HEK293T (cell line): ENCODE measurements around the gene AANAT.

Experiments
- CTCF ChIA-PET: fragments of 350-600 bp; formaldehyde crosslinking; extraction: SDS; loops from one replicate; lab custom pipeline; 2021; ENCODE audit warnings: antibody characterized with exemption, inconsistent platforms; lab: Yijun Ruan, JAX
- POLR2A ChIA-PET: fragments of 350-600 bp; formaldehyde crosslinking; extraction: SDS; loops from one replicate; lab custom pipeline; 2020; ENCODE audit warnings: antibody characterized with exemption, inconsistent platforms; lab: Yijun Ruan, JAX
- DNase-seq: peaks from one replicate; pipeline ENCODE4 v3.0.0; 2012; ENCODE audit warnings: mixed read lengths; ENCODE audit errors: extremely low spot score
- ARNT ChIP-seq: fragments of 450-650 bp; IDR thresholded peaks from 2 replicates; pipeline ENCODE4 v1.6.1; 2017; ENCODE audit warnings: mild to moderate bottlenecking
- BHLHE40 ChIP-seq: fragments of 450-650 bp; IDR thresholded peaks from 2 replicates; pipeline ENCODE4 v1.6.1; 2016; ENCODE audit warnings: mild to moderate bottlenecking, moderate library complexity, borderline replicate concordance
- CTBP1 ChIP-seq: fragments of 450-650 bp; IDR thresholded peaks from 2 replicates; pipeline ENCODE4 v1.6.1; 2016; ENCODE audit warnings: borderline replicate concordance
- ELF4 ChIP-seq: fragments of 450-650 bp; IDR thresholded peaks from 2 replicates; pipeline ENCODE4 v1.6.1; 2017; ENCODE audit warnings: antibody characterized with exemption
- FOXA1 ChIP-seq: fragments of 450-650 bp; IDR thresholded peaks from 2 replicates; pipeline ENCODE4 v1.6.1; 2016; ENCODE audit warnings: mild to moderate bottlenecking
- FOXK2 ChIP-seq: fragments of 450-650 bp; IDR thresholded peaks from 2 replicates; pipeline ENCODE4 v1.6.1; 2016; ENCODE audit warnings: mild to moderate bottlenecking
- FOXM1 ChIP-seq: fragments of 450-650 bp; IDR thresholded peaks from 2 replicates; pipeline ENCODE4 v1.6.1; 2017; ENCODE audit warnings: mild to moderate bottlenecking, borderline replicate concordance
- HDGF ChIP-seq: fragments of 450-650 bp; IDR thresholded peaks from 2 replicates; pipeline ENCODE4 v1.6.1; 2017; ENCODE audit warnings: antibody characterized with exemption, borderline replicate concordance
- L3MBTL2 ChIP-seq: fragments of 450-650 bp; conservative IDR thresholded peaks from 2 replicates; pipeline ENCODE4 v1.6.1; 2016; ENCODE audit warnings: mild to moderate bottlenecking
- LEF1 ChIP-seq: fragments of 450-650 bp; IDR thresholded peaks from 2 replicates; pipeline ENCODE4 v1.6.1; 2017; ENCODE audit warnings: mild to moderate bottlenecking, borderline replicate concordance
- NFRKB ChIP-seq: fragments of 450-650 bp; IDR thresholded peaks from 2 replicates; pipeline ENCODE4 v1.6.1; 2016; ENCODE audit warnings: mild to moderate bottlenecking, moderate library complexity
- PKNOX1 ChIP-seq: fragments of 450-650 bp; IDR thresholded peaks from 2 replicates; pipeline ENCODE4 v1.6.1; 2016
- SP1 ChIP-seq: fragments of 450-650 bp; IDR thresholded peaks from 2 replicates; pipeline ENCODE4 v1.6.1; 2017
- SUZ12 ChIP-seq: fragments of 450-650 bp; IDR thresholded peaks from 2 replicates; pipeline ENCODE4 v1.6.1; 2016; ENCODE audit warnings: mild to moderate bottlenecking
- TARDBP ChIP-seq: fragments of 450-650 bp; IDR thresholded peaks from 2 replicates; pipeline ENCODE4 v1.6.1; 2016
- ZNF384 ChIP-seq: fragments of 450-650 bp; IDR thresholded peaks from 2 replicates; pipeline ENCODE4 v1.6.1; 2016

The AANAT gene

GRCh38 chr17:76439314-76439928, 28.0 kb upstream of the AANAT start:
- ChIA-PET CTCF (no interaction called here), POLR2A (no interaction called here)
- no peak for DNase-seq
- TF ChIP-seq FOXK2, result no peak
- no peak for TF ChIP-seq SUZ12
- TF ChIP-seq PKNOX1, result no peak
- TF ChIP-seq L3MBTL2, result no peak
- no peak for TF ChIP-seq TARDBP
- no peak for TF ChIP-seq ZNF384
- no peak for TF ChIP-seq ELF4
- TF ChIP-seq ARNT, result no peak
- TF ChIP-seq FOXA1, result no peak
- no peak for TF ChIP-seq NFRKB
- no peak for TF ChIP-seq CTBP1

- TF ChIP-seq ARNT (no peak), ZNF384 (no peak), CTBP1 (no peak), TARDBP (no peak), FOXK2 (no peak), FOXM1 (no peak), HDGF (no peak), SP1 (no peak), ELF4 (no peak), FOXA1 (no peak), BHLHE40 (no peak), L3MBTL2 (no peak), LEF1 (no peak), SUZ12 (no peak), PKNOX1 (no peak)
- ChIA-PET CTCF (no interaction called here), POLR2A (no interaction called here)
- no peak for DNase-seq
These were observed 26.5 kb upstream of the AANAT start for GRCh38 chr17:76440751-76441362.

- ChIA-PET POLR2A (no interaction called here), CTCF (interaction anchor here (0.6 kb wide), 1 partner anchor 12 kb away, joined by 3 read pairs; no protein-coding TSS in a partner anchor)
- TF ChIP-seq ELF4 (no peak), ARNT (no peak), L3MBTL2 (no peak), BHLHE40 (no peak), CTBP1 (no peak), NFRKB (no peak), FOXK2 (no peak), SUZ12 (no peak), HDGF (no peak), PKNOX1 (no peak), SP1 (no peak), FOXA1 (no peak)
- DNase-seq, result no peak
These were observed 25.6 kb upstream of the AANAT start for GRCh38 chr17:76441686-76442340.

- no peak for DNase-seq
- ChIA-PET CTCF (interaction anchor here (0.6 kb wide), 1 partner anchor 11 kb away, joined by 3 read pairs; no protein-coding TSS in a partner anchor), POLR2A (interaction anchor here (0.9 kb wide), 1 partner anchor 26 kb away, joined by 3 read pairs; no protein-coding TSS in a partner anchor)
- no peak for TF ChIP-seq SUZ12
- no peak for TF ChIP-seq ZNF384
- TF ChIP-seq HDGF, result no peak
- TF ChIP-seq CTBP1, result no peak
- TF ChIP-seq L3MBTL2, result no peak
- TF ChIP-seq FOXK2, result no peak
- no peak for TF ChIP-seq FOXM1
- no peak for TF ChIP-seq LEF1
- TF ChIP-seq TARDBP, result no peak
- no peak for TF ChIP-seq SP1
- no peak for TF ChIP-seq BHLHE40
- no peak for TF ChIP-seq ARNT
- no peak for TF ChIP-seq NFRKB
- no peak for TF ChIP-seq FOXA1
- no peak for TF ChIP-seq ELF4
- TF ChIP-seq PKNOX1, result no peak
These were observed 24.8 kb upstream of the AANAT start for GRCh38 chr17:76442341-76443338.
